Measurements from ENCODE around the gene HACD2. TPM values are rescaled to one million over a fixed set of nuclear protein-coding genes. Genes with fewer than 3 reads are reported as not detected.
"Not testable (repeated sequence)": the region's sequence is repeated elsewhere in the genome, so short reads cannot be mapped to it uniquely, and the experiment has no call there.

HACD2 gene
- total RNA-seq, 1 donor from 2014 or later = 25.5 TPM

DNA sequence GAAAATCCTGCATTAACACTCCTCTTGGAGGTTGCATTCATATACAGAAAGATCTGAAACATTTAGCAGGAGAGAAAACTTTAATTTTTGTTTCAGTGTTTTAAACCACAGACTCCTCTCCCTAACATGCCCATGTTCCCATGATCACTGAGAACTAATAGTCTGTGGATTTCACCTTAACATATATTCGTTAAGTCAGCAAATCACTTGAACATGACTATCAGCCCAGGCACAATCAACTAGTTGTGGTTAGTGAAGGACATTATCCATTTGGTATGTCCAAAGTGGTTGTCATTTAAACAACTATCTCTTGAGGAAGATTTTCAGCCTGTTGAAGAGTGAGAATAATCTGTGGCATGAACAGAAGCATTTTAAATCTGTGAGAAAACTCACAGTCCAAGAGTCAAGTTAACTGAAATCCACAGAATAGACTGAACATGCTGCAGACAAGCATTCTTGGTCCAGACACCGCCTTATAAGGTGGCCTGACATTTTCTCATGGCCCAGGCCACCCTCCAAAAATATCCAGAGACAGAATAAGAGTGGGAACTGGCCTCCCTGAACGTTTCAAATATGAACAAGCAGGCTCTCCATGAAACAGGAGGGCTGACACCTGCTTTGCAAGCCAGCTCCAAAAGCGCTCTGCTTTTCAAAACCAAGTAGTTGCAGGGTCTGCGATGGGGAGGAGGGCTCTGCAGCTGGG, 96.1 kb downstream of the HACD2 start:
- Histone ChIP-seq H3K4me3 (ENCODE audit: low read depth, low read length) (no peak overlapping the region), H3K27me3 (ENCODE audit: control insufficient read depth, insufficient read depth, low read length) (peaks cover 2% of the 10 kb centered on the region), H3K36me3 (ENCODE audit: control insufficient read depth, insufficient read depth, low read length) (no peaks in the 10 kb centered on the region)
- TF ChIP-seq, protein P1, sequence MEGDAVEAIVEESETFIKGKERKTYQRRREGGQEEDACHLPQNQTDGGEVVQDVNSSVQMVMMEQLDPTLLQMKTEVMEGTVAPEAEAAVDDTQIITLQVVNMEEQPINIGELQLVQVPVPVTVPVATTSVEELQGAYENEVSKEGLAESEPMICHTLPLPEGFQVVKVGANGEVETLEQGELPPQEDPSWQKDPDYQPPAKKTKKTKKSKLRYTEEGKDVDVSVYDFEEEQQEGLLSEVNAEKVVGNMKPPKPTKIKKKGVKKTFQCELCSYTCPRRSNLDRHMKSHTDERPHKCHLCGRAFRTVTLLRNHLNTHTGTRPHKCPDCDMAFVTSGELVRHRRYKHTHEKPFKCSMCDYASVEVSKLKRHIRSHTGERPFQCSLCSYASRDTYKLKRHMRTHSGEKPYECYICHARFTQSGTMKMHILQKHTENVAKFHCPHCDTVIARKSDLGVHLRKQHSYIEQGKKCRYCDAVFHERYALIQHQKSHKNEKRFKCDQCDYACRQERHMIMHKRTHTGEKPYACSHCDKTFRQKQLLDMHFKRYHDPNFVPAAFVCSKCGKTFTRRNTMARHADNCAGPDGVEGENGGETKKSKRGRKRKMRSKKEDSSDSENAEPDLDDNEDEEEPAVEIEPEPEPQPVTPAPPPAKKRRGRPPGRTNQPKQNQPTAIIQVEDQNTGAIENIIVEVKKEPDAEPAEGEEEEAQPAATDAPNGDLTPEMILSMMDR (IDR thresholded peaks at IDR 0.05; ENCODE audit: insufficient read depth, low read length, poor library complexity, severe bottlenecking) = no peak
- no peak for DNase-seq (ENCODE audit: low read depth)

DNA sequence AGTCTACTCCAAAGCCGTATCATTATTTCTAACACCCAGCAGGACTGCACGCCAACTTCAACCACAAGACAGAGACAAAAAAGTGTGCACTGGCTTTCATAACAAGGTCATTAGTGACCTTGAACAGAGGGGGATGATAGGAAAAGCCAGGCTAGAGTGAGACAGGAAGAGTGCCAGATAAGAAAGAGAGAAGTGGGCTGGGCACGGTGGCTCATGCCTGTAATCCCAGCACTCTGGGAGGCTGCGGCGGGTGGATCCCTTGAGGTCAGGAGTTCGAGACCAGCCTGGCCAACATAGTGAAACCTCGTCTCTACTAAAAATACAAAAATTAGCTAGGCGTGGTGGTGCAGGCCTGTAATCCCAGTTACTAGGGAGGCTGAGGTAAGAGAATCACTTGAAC, 97.8 kb downstream of the HACD2 start:
- not testable (repeated sequence) for DNase-seq (ENCODE audit: low read depth); H3K36me3 ChIP-seq (ENCODE audit: control insufficient read depth, insufficient read depth, low read length); H3K4me3 ChIP-seq (ENCODE audit: low read depth, low read length); H3K27me3 ChIP-seq (ENCODE audit: control insufficient read depth, insufficient read depth, low read length)

DNA sequence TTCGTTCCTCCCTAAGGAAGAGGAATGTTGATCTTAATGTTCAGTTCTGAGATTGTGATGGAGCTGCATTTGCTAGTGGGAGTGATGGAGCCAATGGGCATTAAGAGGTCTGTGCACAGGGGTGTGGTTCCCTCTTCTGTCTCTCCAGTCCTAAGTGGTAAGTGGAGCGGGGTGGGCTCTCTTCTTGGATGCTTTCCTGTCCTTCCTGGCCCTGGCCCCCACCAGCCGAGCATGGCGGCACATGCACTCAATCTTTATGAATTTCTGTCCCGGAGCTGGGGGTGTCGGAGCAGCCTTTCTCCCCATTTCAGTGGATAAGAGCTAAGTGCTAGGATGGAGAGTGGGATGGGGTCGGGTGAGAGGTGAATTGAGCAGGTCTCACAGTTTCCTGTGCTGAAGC, 98.4 kb downstream of the HACD2 start:
- TF ChIP-seq, protein P1 (IDR thresholded peaks at IDR 0.05; ENCODE audit: insufficient read depth, low read length, poor library complexity, severe bottlenecking) = no peak
- H3K4me3 ChIP-seq (ENCODE audit: low read depth, low read length) = no peak overlapping the region
- no peak for DNase-seq (ENCODE audit: low read depth)
- H3K27me3 ChIP-seq (ENCODE audit: control insufficient read depth, insufficient read depth, low read length) = peaks cover 7% of the 10 kb centered on the region
- H3K36me3 ChIP-seq (ENCODE audit: control insufficient read depth, insufficient read depth, low read length) = no peaks in the 10 kb centered on the region

DNA sequence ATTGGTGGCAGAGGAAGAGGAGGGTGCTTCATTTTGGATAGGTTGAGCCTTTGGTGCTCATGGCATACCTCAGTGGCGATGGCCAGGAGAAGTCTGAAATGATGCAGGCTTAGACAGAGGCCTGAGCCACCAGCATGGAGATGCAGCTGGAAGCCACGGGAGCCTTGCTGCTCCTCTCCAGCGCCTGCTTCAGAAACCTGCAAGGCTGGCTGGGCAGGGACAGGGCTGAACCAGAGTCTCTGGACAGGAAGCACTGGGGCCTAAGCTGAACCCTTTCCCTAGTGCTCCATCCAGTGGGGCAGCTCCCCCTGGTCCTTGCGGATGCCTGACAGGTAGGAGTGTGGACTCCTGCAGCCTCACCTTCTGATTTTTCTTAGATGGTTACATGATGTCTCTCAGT, 99.3 kb downstream of the HACD2 start:
- no peak for DNase-seq (ENCODE audit: low read depth)
- peaks cover 7% of the 10 kb centered on the region for H3K27me3 ChIP-seq (ENCODE audit: control insufficient read depth, insufficient read depth, low read length)
- H3K4me3 ChIP-seq (ENCODE audit: low read depth, low read length) = no peak overlapping the region
- TF ChIP-seq, protein P1 (IDR thresholded peaks at IDR 0.05; ENCODE audit: insufficient read depth, low read length, poor library complexity, severe bottlenecking) = no peak
- H3K36me3 ChIP-seq (ENCODE audit: control insufficient read depth, insufficient read depth, low read length) = no peaks in the 10 kb centered on the region

DNA sequence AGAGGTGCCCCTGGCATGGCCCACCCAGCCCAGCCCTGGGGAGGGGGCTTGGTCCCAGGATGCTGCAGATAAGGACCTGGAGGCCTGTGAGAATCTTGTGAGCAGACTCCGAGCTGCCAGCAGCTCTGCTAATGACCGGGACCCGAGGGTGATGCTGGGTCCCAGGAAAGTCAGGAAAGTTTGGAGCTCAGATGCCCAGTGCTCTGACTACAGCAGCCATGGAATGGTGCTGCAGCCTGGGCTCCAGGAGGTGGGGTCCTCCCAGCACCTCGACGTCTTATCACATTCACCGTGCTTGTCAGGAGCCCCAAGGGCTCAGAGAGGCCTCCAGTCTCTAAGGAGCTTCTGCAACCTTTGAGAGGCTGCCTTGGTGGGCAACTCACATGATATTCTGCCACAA, 101.7 kb downstream of the HACD2 start:
- Histone ChIP-seq H3K27me3 (ENCODE audit: control insufficient read depth, insufficient read depth, low read length) (peaks cover 16% of the 10 kb centered on the region), H3K4me3 (ENCODE audit: low read depth, low read length) (no peak overlapping the region), H3K36me3 (ENCODE audit: control insufficient read depth, insufficient read depth, low read length) (no peaks in the 10 kb centered on the region)
- no peak for DNase-seq (ENCODE audit: low read depth)
- TF ChIP-seq, protein P1 (IDR thresholded peaks at IDR 0.05; ENCODE audit: insufficient read depth, low read length, poor library complexity, severe bottlenecking) = no peak

DNA sequence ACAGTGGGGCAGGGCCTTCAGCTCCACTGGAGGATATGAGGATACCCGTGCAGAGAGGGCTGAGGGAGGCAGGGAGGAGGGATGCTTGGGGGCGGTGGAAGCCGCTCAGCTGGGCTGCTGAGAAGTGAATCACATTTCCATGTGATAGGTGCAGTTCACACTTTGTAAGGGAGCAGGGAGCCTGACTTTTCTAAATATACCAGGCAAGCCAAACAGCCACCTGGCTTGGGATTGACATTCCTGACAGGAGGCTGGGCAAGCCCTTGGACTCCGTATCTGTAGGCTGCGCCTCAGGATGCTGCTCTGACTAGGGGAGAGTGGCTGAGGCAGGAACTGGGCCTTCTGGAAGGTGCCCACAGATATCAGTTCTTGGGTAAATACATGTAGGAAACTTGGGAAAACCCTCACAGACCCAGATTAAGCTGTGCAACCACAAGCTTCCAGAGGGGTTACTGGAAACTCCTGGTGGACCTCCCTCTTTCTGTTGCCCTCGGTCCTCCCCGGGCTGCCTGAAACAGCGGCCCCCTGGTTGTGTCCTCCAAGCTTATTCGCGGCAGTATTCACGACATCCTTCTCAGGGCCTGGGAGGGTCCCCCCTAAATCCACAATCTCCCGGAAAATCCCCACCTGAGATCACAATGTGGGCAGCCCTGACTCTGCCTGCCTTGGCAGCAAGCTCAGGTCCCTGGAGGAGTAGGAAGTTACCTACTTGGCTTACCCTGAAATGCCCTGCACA, 103.0 kb downstream of the HACD2 start:
- Histone ChIP-seq H3K27me3 (ENCODE audit: control insufficient read depth, insufficient read depth, low read length) (peaks cover 21% of the 10 kb centered on the region), H3K4me3 (ENCODE audit: low read depth, low read length) (no peak overlapping the region), H3K36me3 (ENCODE audit: control insufficient read depth, insufficient read depth, low read length) (no peaks in the 10 kb centered on the region)
- TF ChIP-seq, protein P1 (IDR thresholded peaks at IDR 0.05; ENCODE audit: insufficient read depth, low read length, poor library complexity, severe bottlenecking) = no peak
- DNase-seq (ENCODE audit: low read depth) = no peak

Data from kidney epithelial cell (primary cell).